Mesothelial cell of epicardium (in vitro differentiated cells): ENCODE measurements around the gene TMEM147. TPM values are rescaled to one million over a fixed set of nuclear protein-coding genes. Genes with fewer than 3 reads are reported as not detected.

Experiments used
- DNase-seq, 2 experiments: peaks; one replicate each; pipeline ENCODE4 v3.0.0; 2021; ENCODE audit warnings: low spot score in 2 of 2; ENCODE audit not compliant: unreplicated experiment in 2 of 2
- H3K27ac Mint-ChIP-seq: 2 replicates; pipeline ENCODE4 v1.8.0; 2021; ENCODE audit warnings: mixed read lengths
- H3K27me3 Mint-ChIP-seq: 2 replicates; pipeline ENCODE4 v1.8.0; 2021; ENCODE audit warnings: low read depth, mixed read lengths
- H3K36me3 Mint-ChIP-seq: 2 replicates; pipeline ENCODE4 v1.8.0; 2021; ENCODE audit warnings: mixed read lengths
- H3K4me1 Mint-ChIP-seq: 2 replicates; pipeline ENCODE4 v1.8.0; 2021; ENCODE audit warnings: mixed read lengths
- H3K4me3 Mint-ChIP-seq: 2 replicates; pipeline ENCODE4 v1.8.0; 2021; ENCODE audit warnings: mild to moderate bottlenecking, moderate library complexity, mixed read lengths
- H3K9me3 Mint-ChIP-seq: 2 replicates; pipeline ENCODE4 v1.8.0; 2021; ENCODE audit warnings: mixed read lengths
- CTCF ChIP-seq: fragments of 200-600 bp; sonication (generic); IDR thresholded peaks from one replicate; pipeline ENCODE4 v1.5.0; 2021; ENCODE audit warnings: antibody characterized with exemption; ENCODE audit not compliant: unreplicated experiment
- total RNA-seq: library from RNA; stranded (reverse); gene quantifications from 3 replicates; pipeline ENCODE4 v1.2.1, GENCODE V29; 2021

TMEM147 gene
- total RNA-seq, 1 donor from 2014 or later, result 82.2 TPM

- H3K36me3 Mint-ChIP-seq, result peaks cover 24% of the 10 kb centered on the region
- DNase-seq, result no peak
- no peak overlapping the region for H3K27ac Mint-ChIP-seq
- H3K4me1 Mint-ChIP-seq, result no peaks in the 10 kb centered on the region
- no peaks in the 10 kb centered on the region for H3K9me3 Mint-ChIP-seq
- H3K27me3 Mint-ChIP-seq, result no peaks in the 10 kb centered on the region
- TF ChIP-seq CTCF, result no peak
- no peak overlapping the region for H3K4me3 Mint-ChIP-seq
Observed at GRCh38 chr19:35501684-35502083, 43.7 kb upstream of the TMEM147 start.

GRCh38 chr19:35502751-35503150 lies 42.7 kb upstream of the TMEM147 start:
- TF ChIP-seq CTCF, result no peak
- no peaks in the 10 kb centered on the region for H3K9me3 Mint-ChIP-seq
- no peaks in the 10 kb centered on the region for H3K4me1 Mint-ChIP-seq
- H3K27ac Mint-ChIP-seq, result no peak overlapping the region
- no peak for DNase-seq
- H3K36me3 Mint-ChIP-seq, result peaks cover 22% of the 10 kb centered on the region
- no peaks in the 10 kb centered on the region for H3K27me3 Mint-ChIP-seq
- H3K4me3 Mint-ChIP-seq, result no peak overlapping the region

GRCh38 chr19:35506011-35506410 lies 39.4 kb upstream of the TMEM147 start:
- no peak overlapping the region for H3K27ac Mint-ChIP-seq
- no peak for TF ChIP-seq CTCF
- no peak for DNase-seq
- peaks cover 2% of the 10 kb centered on the region for H3K27me3 Mint-ChIP-seq
- peaks cover 15% of the 10 kb centered on the region for H3K4me1 Mint-ChIP-seq
- peaks cover 14% of the 10 kb centered on the region for H3K36me3 Mint-ChIP-seq
- no peak overlapping the region for H3K4me3 Mint-ChIP-seq
- no peaks in the 10 kb centered on the region for H3K9me3 Mint-ChIP-seq

- H3K36me3 Mint-ChIP-seq, result peaks cover 10% of the 10 kb centered on the region
Observed at GRCh38 chr19:35507561-35507960, 37.9 kb upstream of the TMEM147 start.

GRCh38 chr19:35508129-35508528 lies 37.3 kb upstream of the TMEM147 start:
- TF ChIP-seq CTCF, result no peak
- no peak for DNase-seq
- no peak overlapping the region for H3K27ac Mint-ChIP-seq

More at GRCh38 chr19:35507561-35507960, 37.9 kb upstream of the TMEM147 start:
- no peak for TF ChIP-seq CTCF
- H3K27me3 Mint-ChIP-seq, result peaks cover 6% of the 10 kb centered on the region
- no peak overlapping the region for H3K4me3 Mint-ChIP-seq
- DNase-seq, result no peak
- H3K9me3 Mint-ChIP-seq, result no peaks in the 10 kb centered on the region
- H3K27ac Mint-ChIP-seq, result no peak overlapping the region
- peaks cover 15% of the 10 kb centered on the region for H3K4me1 Mint-ChIP-seq

GRCh38 chr19:35509018-35509652 lies 36.3 kb upstream of the TMEM147 start:
- Mint-ChIP-seq H3K4me1 (peaks cover 15% of the 10 kb centered on the region), H3K9me3 (no peaks in the 10 kb centered on the region), H3K36me3 (peaks cover 7% of the 10 kb centered on the region), H3K27me3 (peaks cover 22% of the 10 kb centered on the region), H3K27ac (peak overlapping the region; percentile 98), H3K4me3 (peak overlapping the region; percentile 97)
- no peak for DNase-seq
- no peak for TF ChIP-seq CTCF

More at GRCh38 chr19:35508129-35508528, 37.3 kb upstream of the TMEM147 start:
- Mint-ChIP-seq H3K4me1 (peaks cover 15% of the 10 kb centered on the region), H3K4me3 (no peak overlapping the region), H3K27me3 (peaks cover 12% of the 10 kb centered on the region), H3K9me3 (no peaks in the 10 kb centered on the region), H3K36me3 (peaks cover 8% of the 10 kb centered on the region)
